Left lung (tissue), 10 donors: Measurements from ENCODE around the gene FBLN1. TPM values are rescaled to one million over a fixed set of nuclear protein-coding genes. Genes with fewer than 3 reads are reported as not detected.

Source experiments
- ATAC-seq: fragments of 200-7000 bp; cut with Tn5 transposase; one replicate; pipeline ENCODE4 v1.9.1; 2020; ENCODE audit warnings: moderate library complexity
- DNase-seq, 4 donors: peaks; one replicate each; pipeline ENCODE4 v3.0.0-alpha.2; 2013 to 2020
- H3K27ac ChIP-seq, 2 donors: fragments of 200-600 bp; sonication (generic) in 1 of 2; one replicate each; pipeline versions ENCODE4 v1.5.0 to v1.8.0; 2020 to 2021
- H3K27me3 ChIP-seq, 2 donors: fragments of 200-600 bp; sonication (generic) in 1 of 2; one replicate each; pipeline versions ENCODE4 v1.5.0 to v1.8.0; 2020 to 2021
- H3K36me3 ChIP-seq, 2 donors: fragments of 200-600 bp; sonication (generic) in 1 of 2; one replicate each; pipeline versions ENCODE4 v1.5.0 to v1.8.0; 2020 to 2021
- H3K4me1 ChIP-seq, 2 donors: fragments of 200-600 bp; one replicate each; pipeline ENCODE4 v1.8.0; 2021
- H3K4me3 ChIP-seq, 2 donors: fragments of 200-600 bp; sonication (generic) in 1 of 2; one replicate each; pipeline versions ENCODE4 v1.5.0 to v1.8.0; 2020 to 2021; ENCODE audit warnings: mild to moderate bottlenecking in 1 of 2
- H3K9me3 ChIP-seq, 2 donors: fragments of 200-600 bp; sonication (generic) in 1 of 2; one replicate each; pipeline versions ENCODE4 v1.5.0 to v1.8.0; 2020 to 2021
- intact Hi-C, 2 donors: fragments of 100-400 bp; cut with DNase I; formaldehyde crosslinking; loops; one replicate each; pipeline versions ENCODE4 v1.11.2 to v1.14.2; 2022
- polyA plus RNA-seq, 6 donors: library from polyadenylated mRNA; unstranded; fragments of 120-200 nt; gene quantifications; one replicate each; pipeline ENCODE4 v1.2.1, GENCODE V29; 2013; ENCODE audit not compliant: insufficient read length in 6 of 6
- total RNA-seq, 2 donors: library from RNA; stranded (reverse); fragmentation: NEBNext Ultra II Directional; extraction: Animal tissue kit (Norgen Biotek cat#: 25700); gene quantifications; one replicate each; pipeline ENCODE4 v1.2.1, GENCODE V29; 2021
- TF ChIP-seq, protein P1 (sequence below), 2 donors: fragments of 200-600 bp; sonication (generic) in 1 of 2; IDR thresholded peaks; one replicate each; pipeline versions ENCODE4 v1.5.0 to v1.8.0; 2021; ENCODE audit warnings: antibody characterized with exemption in 2 of 2
- donor health status: DM: no; HTN: yes; CAD: no.
- donor health status: DM: no; HTN: no; CAD: no.

The FBLN1 gene
- total and polyA plus RNA-seq, 8 donors, result 287 to 447 (median 312) TPM

- DNase-seq (peak in 1 of 4 donors; percentile 72), ATAC-seq (peak; percentile 35)
- Histone ChIP-seq H3K9me3 (peaks cover 0 to 15% of the 10 kb centered on the region in 2 donors), H3K27me3 (peaks cover 0 to 32% of the 10 kb centered on the region in 2 donors), H3K4me3 (no peak overlapping the region), H3K4me1 (no peaks in the 10 kb centered on the region), H3K27ac (no peak overlapping the region), H3K36me3 (no peaks in the 10 kb centered on the region)
- intact Hi-C loops, result no loop called here
- TF ChIP-seq, protein P1, sequence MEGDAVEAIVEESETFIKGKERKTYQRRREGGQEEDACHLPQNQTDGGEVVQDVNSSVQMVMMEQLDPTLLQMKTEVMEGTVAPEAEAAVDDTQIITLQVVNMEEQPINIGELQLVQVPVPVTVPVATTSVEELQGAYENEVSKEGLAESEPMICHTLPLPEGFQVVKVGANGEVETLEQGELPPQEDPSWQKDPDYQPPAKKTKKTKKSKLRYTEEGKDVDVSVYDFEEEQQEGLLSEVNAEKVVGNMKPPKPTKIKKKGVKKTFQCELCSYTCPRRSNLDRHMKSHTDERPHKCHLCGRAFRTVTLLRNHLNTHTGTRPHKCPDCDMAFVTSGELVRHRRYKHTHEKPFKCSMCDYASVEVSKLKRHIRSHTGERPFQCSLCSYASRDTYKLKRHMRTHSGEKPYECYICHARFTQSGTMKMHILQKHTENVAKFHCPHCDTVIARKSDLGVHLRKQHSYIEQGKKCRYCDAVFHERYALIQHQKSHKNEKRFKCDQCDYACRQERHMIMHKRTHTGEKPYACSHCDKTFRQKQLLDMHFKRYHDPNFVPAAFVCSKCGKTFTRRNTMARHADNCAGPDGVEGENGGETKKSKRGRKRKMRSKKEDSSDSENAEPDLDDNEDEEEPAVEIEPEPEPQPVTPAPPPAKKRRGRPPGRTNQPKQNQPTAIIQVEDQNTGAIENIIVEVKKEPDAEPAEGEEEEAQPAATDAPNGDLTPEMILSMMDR (IDR thresholded peaks at IDR 0.05), result no peak
Measured at GRCh38 chr22:45562537-45563361, 60.1 kb downstream of the FBLN1 start.

GRCh38 chr22:45563362-45564040, 60.8 kb downstream of the FBLN1 start:
- H3K4me1 ChIP-seq, result no peaks in the 10 kb centered on the region
- intact Hi-C loops, result no loop called here
- H3K36me3 ChIP-seq, result no peaks in the 10 kb centered on the region
- H3K9me3 ChIP-seq, result peaks cover 0 to 15% of the 10 kb centered on the region in 2 donors
- TF ChIP-seq, protein P1 (IDR thresholded peaks at IDR 0.05), result no peak
- DNase-seq, result no peak
- H3K4me3 ChIP-seq, result no peak overlapping the region
- H3K27me3 ChIP-seq, result peaks cover 0 to 34% of the 10 kb centered on the region in 2 donors
- no peak overlapping the region for H3K27ac ChIP-seq
- no peak for ATAC-seq

- intact Hi-C loops, result no loop called here
- Histone ChIP-seq H3K9me3 (peaks cover 0 to 15% of the 10 kb centered on the region in 2 donors), H3K4me3 (no peak overlapping the region), H3K36me3 (no peaks in the 10 kb centered on the region), H3K4me1 (no peaks in the 10 kb centered on the region), H3K27ac (no peak overlapping the region), H3K27me3 (peaks cover 0 to 34% of the 10 kb centered on the region in 2 donors)
- DNase-seq, result no peak
- TF ChIP-seq, protein P1 (IDR thresholded peaks at IDR 0.05), result no peak
- no peak for ATAC-seq
Measured at GRCh38 chr22:45564349-45565030, 61.8 kb downstream of the FBLN1 start.

- peaks cover 0 to 34% of the 10 kb centered on the region in 2 donors for H3K27me3 ChIP-seq
- intact Hi-C loops, result no loop called here
- no peak for DNase-seq
- no peaks in the 10 kb centered on the region for H3K36me3 ChIP-seq
- H3K4me3 ChIP-seq, result no peak overlapping the region
- no peak for ATAC-seq
- no peak overlapping the region for H3K27ac ChIP-seq
- TF ChIP-seq, protein P1 (IDR thresholded peaks at IDR 0.05), result no peak
- peaks cover 0 to 8% of the 10 kb centered on the region in 2 donors for H3K9me3 ChIP-seq
- no peaks in the 10 kb centered on the region for H3K4me1 ChIP-seq
Measured at GRCh38 chr22:45565171-45565570, 62.5 kb downstream of the FBLN1 start.

- no peak for ATAC-seq
- H3K36me3 ChIP-seq, result no peaks in the 10 kb centered on the region
- no peak for DNase-seq
- H3K9me3 ChIP-seq, result peaks cover 0 to 8% of the 10 kb centered on the region in 2 donors
- peaks cover 0 to 34% of the 10 kb centered on the region in 2 donors for H3K27me3 ChIP-seq
- intact Hi-C loops, result no loop called here
- H3K4me3 ChIP-seq, result no peak overlapping the region
- no peak overlapping the region for H3K27ac ChIP-seq
- TF ChIP-seq, protein P1 (IDR thresholded peaks at IDR 0.05), result no peak
- H3K4me1 ChIP-seq, result no peaks in the 10 kb centered on the region
Measured at GRCh38 chr22:45565973-45566372, 63.3 kb downstream of the FBLN1 start.
